ENCODE results near the gene GLP1R. TPM values are rescaled to one million over a fixed set of nuclear protein-coding genes. Genes with fewer than 3 reads are reported as not detected.
A peak's percentile ranks its signal among the peaks of the same experiment; 100 is the strongest.

GLP1R gene
- total and polyA plus RNA-seq, 2 experiments from 2014 or later, result 0.12 to 0.43 TPM

GRCh38 chr6:39114388-39114703 is 65.8 kb downstream of the GLP1R start:
- peak overlapping the region; percentile 85 for H3K27ac ChIP-seq
- H3K4me3 ChIP-seq, result peak overlapping the region; percentile 55
- no peak for TF ChIP-seq CTCF (IDR thresholded peaks at IDR 0.05; ENCODE audit: low read depth, low read length)
- H3K36me3 ChIP-seq, result no peaks in the 10 kb centered on the region
- no peaks in the 10 kb centered on the region for H3K27me3 ChIP-seq
- no peak for DNase-seq (ENCODE audit: low read depth in 1 of 2, low spot score in 1 of 2)
- no peaks in the 10 kb centered on the region for H3K4me1 ChIP-seq (ENCODE audit: low read depth)
- no peaks in the 10 kb centered on the region for H3K9me3 ChIP-seq (ENCODE audit: low read depth)

- no peaks in the 10 kb centered on the region for H3K27me3 ChIP-seq
- peak within 1 kb of the TSS; percentile 85 for H3K27ac ChIP-seq
- no peaks in the 10 kb centered on the region for H3K36me3 ChIP-seq
- peak; percentile 2 for TF ChIP-seq CTCF (IDR thresholded peaks at IDR 0.05; ENCODE audit: low read depth, low read length)
- H3K4me3 ChIP-seq, result peak within 1 kb of the TSS; percentile 55
- no peaks in the 10 kb centered on the region for H3K4me1 ChIP-seq (ENCODE audit: low read depth)
- H3K9me3 ChIP-seq (ENCODE audit: low read depth), result no peaks in the 10 kb centered on the region
- DNase-seq (ENCODE audit: low read depth in 1 of 2, low spot score in 1 of 2), result peak; percentile 97
Measured at GRCh38 chr6:39114704-39115599, 66.4 kb downstream of the GLP1R start, which contains the start of gene SAYSD1. Gene SAYSD1 (minus strand): TSS chr6:39115186. CDS start chr6:39115089, 97 bp downstream.

DNA sequence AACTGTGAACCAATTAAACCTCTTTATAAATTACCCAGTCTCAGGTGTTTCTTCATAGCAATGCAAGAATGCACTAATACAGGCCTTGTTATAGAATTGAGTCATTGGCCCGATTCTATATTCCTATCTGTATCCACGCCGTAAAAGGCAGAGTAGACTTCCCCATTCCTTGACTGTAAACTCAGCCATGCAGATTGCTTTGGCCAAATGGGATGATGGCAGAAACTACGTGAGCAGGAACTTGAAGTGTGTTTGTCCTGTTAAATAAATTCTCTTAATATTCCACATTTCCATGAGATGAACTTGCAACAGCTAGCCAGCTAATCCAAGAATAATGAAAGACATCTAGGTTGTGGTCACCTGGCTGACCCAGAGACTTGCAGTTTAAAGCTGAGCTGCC is 70.3 kb downstream of the GLP1R start:
- DNase-seq (ENCODE audit: low read depth in 1 of 2, low spot score in 1 of 2), result no peak
- Histone ChIP-seq H3K9me3 (ENCODE audit: low read depth) (no peaks in the 10 kb centered on the region), H3K27me3 (no peaks in the 10 kb centered on the region), H3K36me3 (no peaks in the 10 kb centered on the region), H3K27ac (no peak overlapping the region), H3K4me1 (ENCODE audit: low read depth) (no peaks in the 10 kb centered on the region), H3K4me3 (no peak overlapping the region)
- TF ChIP-seq CTCF (IDR thresholded peaks at IDR 0.05; ENCODE audit: low read depth, low read length), result no peak

DNA sequence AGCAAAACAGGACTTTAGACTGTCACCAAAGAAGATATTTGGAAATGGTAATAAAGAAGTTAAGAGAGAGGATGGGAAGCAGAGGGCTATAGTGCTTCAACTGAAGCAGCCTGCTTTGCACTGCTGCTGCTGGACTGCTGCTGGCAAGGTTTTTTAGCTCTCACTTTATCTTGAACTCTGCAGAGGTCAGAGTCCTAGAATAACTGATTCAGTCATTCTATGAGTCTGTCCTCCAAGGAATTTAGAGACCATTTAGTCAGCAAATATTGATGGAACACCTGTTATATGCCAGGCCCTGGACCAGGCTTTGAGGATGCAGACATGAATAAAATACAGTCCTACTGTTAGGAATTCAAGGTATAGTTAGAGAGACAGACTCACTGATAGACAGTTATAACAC is 75.5 kb downstream of the GLP1R start:
- no peak overlapping the region for H3K4me3 ChIP-seq
- H3K36me3 ChIP-seq, result no peaks in the 10 kb centered on the region
- no peak overlapping the region for H3K27ac ChIP-seq
- H3K4me1 ChIP-seq (ENCODE audit: low read depth), result no peaks in the 10 kb centered on the region
- no peaks in the 10 kb centered on the region for H3K27me3 ChIP-seq
- peak in 1 of 2 donors; percentile 23 for DNase-seq (ENCODE audit: low read depth in 1 of 2, low spot score in 1 of 2)
- no peaks in the 10 kb centered on the region for H3K9me3 ChIP-seq (ENCODE audit: low read depth)
- no peak for TF ChIP-seq CTCF (IDR thresholded peaks at IDR 0.05; ENCODE audit: low read depth, low read length)

DNA sequence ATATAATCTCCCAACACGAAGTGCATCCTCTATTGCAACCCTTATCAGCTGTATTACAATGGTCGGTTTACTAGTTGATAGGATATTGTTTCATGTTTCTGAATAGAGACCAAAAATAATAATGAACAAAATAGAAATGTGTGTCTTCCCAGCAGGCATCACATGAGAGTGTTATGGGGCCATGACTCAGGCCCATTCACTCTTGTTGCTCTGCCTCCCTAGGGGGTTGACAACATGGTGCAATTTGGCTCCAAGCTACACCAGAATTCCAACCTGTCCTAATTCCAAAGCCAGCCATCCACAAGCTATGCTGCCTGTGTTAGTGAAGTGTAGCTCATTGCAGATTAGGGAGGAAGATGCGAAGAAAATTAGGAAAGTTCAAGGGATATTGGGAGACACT is 79.5 kb downstream of the GLP1R start:
- H3K4me3 ChIP-seq, result no peak overlapping the region
- no peaks in the 10 kb centered on the region for H3K27me3 ChIP-seq
- no peak overlapping the region for H3K27ac ChIP-seq
- TF ChIP-seq CTCF (IDR thresholded peaks at IDR 0.05; ENCODE audit: low read depth, low read length), result no peak
- no peaks in the 10 kb centered on the region for H3K4me1 ChIP-seq (ENCODE audit: low read depth)
- peak in 1 of 2 donors; percentile 41 for DNase-seq (ENCODE audit: low read depth in 1 of 2, low spot score in 1 of 2)
- no peaks in the 10 kb centered on the region for H3K36me3 ChIP-seq
- no peaks in the 10 kb centered on the region for H3K9me3 ChIP-seq (ENCODE audit: low read depth)
